K562 (cell line): ENCODE results near the gene S100A4. TPM values are rescaled to one million over a fixed set of nuclear protein-coding genes. Genes with fewer than 3 reads are reported as not detected.
A peak's percentile ranks its signal among the peaks of the same experiment; 100 is the strongest.

Experiments used
- ATAC-seq: fragments of 200-7000 bp; cut with Tn5 transposase; 3 replicates; pipeline ENCODE4 v1.9.1; 2020; ENCODE audit warnings: moderate library complexity
- BruUV-seq: library from RNA; stranded (reverse); fragments of 400-500 nt; replicated peaks from 2 replicates; lab custom pipeline; 2021; lab: Mats Ljungman, UMichigan
- CTCF ChIA-PET: fragments of 300-600 bp; formaldehyde crosslinking; extraction: SDS; loops from one replicate; lab custom pipeline; 2021; ENCODE audit warnings: low intra/inter-chr PET ratio; lab: Yijun Ruan, JAX
- POLR2A ChIA-PET: fragments of 300-600, 350-650 bp; sonication (Branson Sonifier 250); formaldehyde crosslinking; extraction: SDS; loops from one replicate; lab custom pipeline; 2021; ENCODE audit warnings: antibody characterized with exemption, inconsistent platforms; lab: Yijun Ruan, JAX
- DNase-seq, 4 experiments: peaks; one replicate each; pipeline versions ENCODE4 v3.0.0 to v3.0.0-alpha.2; 2011 to 2018; ENCODE audit warnings: low spot score in 3 of 4, mixed read lengths in 3 of 4; ENCODE audit errors: extremely low read depth in 1 of 4
- FAIRE-seq: peaks from 2 replicates; lab custom pipeline; 2011; peaks lifted over from hg19 to GRCh38; lab: Jason Lieb, UNC
- H2AFZ ChIP-seq: 2 replicates; pipeline ENCODE4 v1.6.0; 2011; ENCODE audit warnings: low read depth, low read length, control low read depth, inconsistent platforms
- H3K27ac ChIP-seq: fragments of 200-600 bp; 3 replicates; pipeline ENCODE4 v1.8.0; 2011; ENCODE audit warnings: low read depth, mild to moderate bottlenecking, control low read depth, inconsistent platforms, low read length, moderate library complexity, mixed read lengths; ENCODE audit errors: extremely low read depth
- H3K27me3 ChIP-seq, 2 experiments: fragments of 300-600 bp in 1 of 2; 2 replicates in 1 of 2; 3 replicates in 1 of 2; pipeline versions ENCODE4 v1.6.0 to v1.8.0; 2011; ENCODE audit warnings: inconsistent platforms in 2 of 2, low read length in 2 of 2, mild to moderate bottlenecking in 1 of 2, mixed read lengths in 1 of 2, moderate library complexity in 1 of 2; ENCODE audit not compliant: control insufficient read depth in 2 of 2, insufficient read depth in 2 of 2
- H3K36me3 ChIP-seq: fragments of 300-600 bp; 3 replicates; pipeline ENCODE4 v1.8.0; 2011; ENCODE audit warnings: mild to moderate bottlenecking, low read length, inconsistent platforms; ENCODE audit not compliant: control insufficient read depth, insufficient read depth
- H3K4me1 ChIP-seq, 2 experiments: fragments of 200-600 bp in 1 of 2; replicated peaks in 1 of 2; 2 replicates in 1 of 2; 3 replicates in 1 of 2; pipeline versions ENCODE4 v1.5.1 to v1.8.0; 2011; ENCODE audit warnings: inconsistent platforms in 2 of 2, low read length in 2 of 2, mild to moderate bottlenecking in 1 of 2, mixed read lengths in 1 of 2, moderate library complexity in 1 of 2; ENCODE audit not compliant: control insufficient read depth in 2 of 2, insufficient read depth in 2 of 2
- H3K4me2 ChIP-seq: 2 replicates; pipeline ENCODE4 v1.6.1; 2011; ENCODE audit warnings: low read length, control low read depth, inconsistent platforms, mixed read lengths; ENCODE audit not compliant: insufficient read depth
- H3K4me3 ChIP-seq: fragments of 200-600 bp; sonication (generic), shearing (Covaris generic); 2 replicates; pipeline ENCODE4 v1.5.1; 2016; ENCODE audit warnings: control low read depth, inconsistent platforms
- H3K79me2 ChIP-seq: fragments of 200-600 bp; 3 replicates; pipeline ENCODE4 v1.8.0; 2011; ENCODE audit warnings: low read length, inconsistent platforms; ENCODE audit not compliant: control insufficient read depth, insufficient read depth
- H3K9ac ChIP-seq, 2 experiments: 2 replicates each; pipeline versions ENCODE4 v1.6.0 to v1.6.1; 2011; ENCODE audit warnings: low read depth in 2 of 2, low read length in 2 of 2, control low read depth in 1 of 2, inconsistent platforms in 1 of 2, mild to moderate bottlenecking in 1 of 2, mixed read lengths in 1 of 2; ENCODE audit not compliant: insufficient read depth in 1 of 2
- H3K9me1 ChIP-seq: one replicate; pipeline ENCODE4 v1.6.0; 2011; ENCODE audit warnings: inconsistent platforms, mild to moderate bottlenecking, low read length, moderate library complexity; ENCODE audit not compliant: control insufficient read depth, insufficient read depth
- H3K9me3 ChIP-seq: replicated peaks from 2 replicates; pipeline ENCODE4 v1.5.1; 2011; ENCODE audit warnings: low read depth, low read length, inconsistent platforms; ENCODE audit not compliant: control insufficient read depth, insufficient read depth
- H4K20me1 ChIP-seq: replicated peaks from 2 replicates; pipeline ENCODE4 v1.6.1; 2011; ENCODE audit warnings: low read length, inconsistent platforms, mixed read lengths; ENCODE audit not compliant: control insufficient read depth, insufficient read depth
- BRCA1 ChIP-seq, 2 experiments: fragments of 450-650 bp in 1 of 2; sonication (generic) in 1 of 2; formaldehyde crosslinking in 1 of 2; IDR thresholded peaks; 2 replicates each; pipeline versions ENCODE4 v1.5.0 to v1.6.1; 2017 to 2020; ENCODE audit warnings: mild to moderate bottlenecking in 1 of 2, missing genetic modification reagents in 1 of 2
- KDM5B ChIP-seq: fragments of 200-600 bp; sonication (generic); IDR thresholded peaks from 2 replicates; pipeline ENCODE4 v1.6.1; 2012; ENCODE audit warnings: low read depth, mild to moderate bottlenecking, moderate library complexity, low read length, control low read depth, inconsistent platforms; ENCODE audit not compliant: insufficient replicate concordance
- NFYB ChIP-seq: IDR thresholded peaks from 2 replicates; pipeline ENCODE4 v1.6.1; 2011; ENCODE audit warnings: mild to moderate bottlenecking, moderate library complexity; ENCODE audit not compliant: insufficient read length; ENCODE audit errors: extremely low read depth
- PBX2 ChIP-seq, 2 experiments: IDR thresholded peaks in 1 of 2; conservative IDR thresholded peaks in 1 of 2; 2 replicates each; pipeline ENCODE4 v1.6.1; 2016; ENCODE audit warnings: low read depth in 2 of 2, mild to moderate bottlenecking in 1 of 2, missing compliant biosample characterization in 1 of 2, missing genetic modification characterization in 1 of 2, moderate library complexity in 1 of 2
- PHF8 ChIP-seq: fragments of 200-600 bp; sonication (generic); IDR thresholded peaks from 2 replicates; pipeline ENCODE4 v1.6.1; 2012; ENCODE audit warnings: mixed run types, mild to moderate bottlenecking, inconsistent platforms, low read length, moderate library complexity, borderline replicate concordance
- POLR2A ChIP-seq: fragments of 450-650 bp; conservative IDR thresholded peaks from 2 replicates; pipeline ENCODE4 v1.6.1; 2016
- RAD21 ChIP-seq, 2 experiments: fragments of 250-450 bp in 1 of 2; fragments of 450-650 bp in 1 of 2; sonication (Bioruptor Pico) in 1 of 2; formaldehyde crosslinking in 1 of 2; IDR thresholded peaks in 1 of 2; conservative IDR thresholded peaks in 1 of 2; 2 replicates each; pipeline versions ENCODE4 v1.4.0 to v1.8.0; 2020 to 2022; ENCODE audit warnings: mild to moderate bottlenecking in 2 of 2, moderate library complexity in 1 of 2
- RBFOX2 ChIP-seq: fragments of 200-400 bp; formaldehyde crosslinking; IDR thresholded peaks from 2 replicates; pipeline ENCODE4 v1.6.1; 2017; ENCODE audit warnings: low read depth, mild to moderate bottlenecking, low read length, moderate library complexity
- RBM22 ChIP-seq: fragments of 200-400 bp; formaldehyde crosslinking; IDR thresholded peaks from 2 replicates; pipeline ENCODE4 v1.6.1; 2018; ENCODE audit warnings: low read length, low read depth; ENCODE audit not compliant: poor library complexity, severe bottlenecking
- USF2 ChIP-seq: sonication (generic); formaldehyde crosslinking; IDR thresholded peaks from 2 replicates; pipeline ENCODE4 v1.5.0; 2020; ENCODE audit warnings: missing genetic modification reagents
- ZNF23 ChIP-seq: fragments of 250-450 bp; sonication (Bioruptor Pico); IDR thresholded peaks from 2 replicates; pipeline ENCODE4 v1.4.0; 2020; ENCODE audit warnings: mild to moderate bottlenecking
- ZNF274 ChIP-seq: IDR thresholded peaks from 2 replicates; pipeline ENCODE4 v1.6.1; 2011; ENCODE audit warnings: low read depth, mild to moderate bottlenecking, low read length, moderate library complexity, borderline replicate concordance
- WGBS: fragments of 100-300 bp; shearing (Covaris generic); methylation state at CpG from one replicate; pipeline ENCODE4 v1.1.6; 2016; ENCODE audit warnings: low coverage, mixed read lengths; ENCODE audit not compliant: insufficient coverage; ENCODE audit errors: missing lambda C conversion rate; 5-methylcytosine and 5-hydroxymethylcytosine counted together
- in situ Hi-C: fragments of 300-500 bp; cut with MboI; formaldehyde crosslinking; loops from 4 replicates; pipeline ENCODE4 v1.15.0; 2018; ENCODE audit warnings: inconsistent platforms, mixed read lengths
- intact Hi-C: fragments of 100-400 bp; cut with micrococcal nuclease; formaldehyde crosslinking; loops from 2 replicates; pipeline ENCODE4 v1.14.2; 2022
- polyA plus RNA-seq, 8 experiments: library from polyadenylated mRNA; depleted of rRNA in 4 of 8; stranded (reverse) in 5 of 8; unstranded in 3 of 8; fragments of >200 nt; fragmentation: Nextera tagmentation in 2 of 8; fragmentation: Illumina TruSeq in 1 of 8; extraction: Ambion mirVana in 2 of 8; extraction: Trizol in 1 of 8; gene quantifications; 2 replicates each; pipeline versions ENCODE4 v1.2.1 to v1.2.3, GENCODE V29; 2011 to 2014; ENCODE audit warnings: inconsistent platforms in 1 of 8, missing spikeins in 1 of 8
- total RNA-seq, 7 experiments: library from RNA; depleted of rRNA in 6 of 7; stranded (reverse); fragments of >200 nt in 6 of 7; fragmentation: Illumina TruSeq in 2 of 7; extraction: Trizol in 2 of 7; gene quantifications; 2 replicates each; pipeline versions ENCODE4 v1.2.1 to v1.2.3, GENCODE V29; 2011 to 2021; ENCODE audit warnings: low replicate concordance in 1 of 7

Gene S100A4
- total and polyA plus RNA-seq, 9 of the 15 experiments (the other 6 are each of a cell fraction or from before 2014, with no cell fraction given), result 3.7 to 20.1 (median 11.2) TPM

GRCh38 chr1:153544453-153545066 lies 1.0 kb downstream of the S100A4 start:
- DNase-seq (no peak), ATAC-seq (no peak), FAIRE-seq (no peak)
- intact Hi-C loops (no loop called here), in situ Hi-C loops (no loop called here)
- CTCF ChIA-PET, result no interaction called here
- no peaks in the 10 kb centered on the region for H3K36me3 ChIP-seq
- no peaks in the 10 kb centered on the region for H3K9me1 ChIP-seq
- peaks cover 80 to 81% of the 10 kb centered on the region in 2 experiments for H3K4me1 ChIP-seq
- peak overlapping the region; percentile 18 to 81; a peak in 3 of 4 replicates for H3K9ac ChIP-seq
- peak overlapping the region; percentile 71 for H3K4me2 ChIP-seq
- no peak overlapping the region for H3K4me3 ChIP-seq
- no TSS peak for BruUV-seq
- no peaks in the 10 kb centered on the region for H4K20me1 ChIP-seq
- H3K9me3 ChIP-seq, result no peaks in the 10 kb centered on the region
- WGBS, result 32% methylated on average over 9 of the region's 10 CpGs
- no peaks in the 10 kb centered on the region for H3K79me2 ChIP-seq
- peak overlapping the region; percentile 21 for H3K27ac ChIP-seq
- H2AFZ ChIP-seq, result peak overlapping the region; percentile 80
- POLR2A ChIA-PET, result interaction anchor here (1.0 to 2.2 kb wide), 4 partner anchors 9 to 83 kb away, joined by 3 to 9 read pairs (median 5); partner anchors contain the start of genes S100A13 and S100A6
- H3K27me3 ChIP-seq, result no peaks in the 10 kb centered on the region
- TF ChIP-seq BRCA1 (IDR thresholded peaks at IDR 0.05) (no peak), BRCA1 (CRISPR knock-in tag; IDR thresholded peaks at IDR 0.05) (peak; percentile 52; the same call in 1 of the 2 replicates), PHF8 (peak; percentile 47; the same call in 1 of the 2 replicates), POLR2A (0 out of 2 replicates have a peak, but pooled peaks have one; percentile 33), ZNF274 (no peak), RBM22 (no peak), USF2 (no peak), RAD21 (CRISPR knock-in tag; conservative IDR thresholded peaks at IDR 0.05 in 1 of 2, IDR thresholded peaks at IDR 0.05 in 1 of 2) (no peak), PBX2 (CRISPR knock-in tag; IDR thresholded peaks at IDR 0.05; ENCODE audit: low read depth) (no peak), PBX2 (tag; conservative IDR thresholded peaks at IDR 0.05; ENCODE audit: low read depth) (no peak), RBFOX2 (peak; percentile 60), ZNF23 (CRISPR knock-in tag) (no peak), KDM5B (peak; percentile 24), NFYB (no peak)
